K562 (cell line): ENCODE measurements around the gene MRPS6. TPM values are rescaled to one million over a fixed set of nuclear protein-coding genes. Genes with fewer than 3 reads are reported as not detected.
A peak's percentile ranks its signal among the peaks of the same experiment; 100 is the strongest.

ENCODE experiments used
- CREM ChIP-seq: IDR thresholded peaks from 2 replicates; pipeline ENCODE4 v1.6.1; 2014; ENCODE audit warnings: antibody characterized with exemption, low read depth
- ELF4 ChIP-seq: fragments of 450-650 bp; formaldehyde crosslinking; IDR thresholded peaks from 2 replicates; pipeline ENCODE4 v1.4.0; 2022; ENCODE audit warnings: missing genetic modification characterization
- PYGO2 ChIP-seq: fragments of 450-650 bp; IDR thresholded peaks from 2 replicates; pipeline ENCODE4 v1.6.1; 2016; ENCODE audit warnings: mild to moderate bottlenecking, missing genetic modification characterization, moderate library complexity, missing compliant biosample characterization
- REST ChIP-seq, 2 experiments: fragments of 450-650 bp; formaldehyde crosslinking in 1 of 2; IDR thresholded peaks; 2 replicates each; pipeline versions ENCODE4 v1.4.0 to v1.6.1; 2014 to 2020; ENCODE audit warnings: mild to moderate bottlenecking in 2 of 2, borderline replicate concordance in 1 of 2, low read depth in 1 of 2
- SOX6 ChIP-seq: fragments of 450-650 bp; IDR thresholded peaks from 2 replicates; pipeline ENCODE4 v1.6.1; 2014; ENCODE audit warnings: mild to moderate bottlenecking
- TBL1XR1 ChIP-seq, 2 experiments: IDR thresholded peaks; 2 replicates each; pipeline ENCODE4 v1.6.1; 2012; ENCODE audit warnings: improper control_type of control experiment in 2 of 2, low read length in 2 of 2, mild to moderate bottlenecking in 1 of 2
- TBP ChIP-seq: optimal IDR thresholded peaks from 2 replicates; pipeline ENCODE3; 2011; ENCODE audit warnings: low read depth, low read length, improper control_type of control experiment
- TSC22D4 ChIP-seq: fragments of 450-650 bp; IDR thresholded peaks from 2 replicates; pipeline ENCODE4 v1.6.1; 2016; ENCODE audit warnings: missing genetic modification characterization, missing biosample characterization, control low read depth
- ZNF57 ChIP-seq: fragments of 450-650 bp; formaldehyde crosslinking; IDR thresholded peaks from 2 replicates; pipeline ENCODE4 v1.4.0; 2020; ENCODE audit warnings: mild to moderate bottlenecking, moderate library complexity
- ZNF609 ChIP-seq: sonication (generic); formaldehyde crosslinking; IDR thresholded peaks from 2 replicates; pipeline ENCODE4 v1.8.1; 2023; ENCODE audit warnings: missing genetic modification reagents, mild to moderate bottlenecking, borderline replicate concordance
- polyA plus RNA-seq, 8 experiments: library from polyadenylated mRNA; depleted of rRNA in 4 of 8; stranded (reverse) in 5 of 8; unstranded in 3 of 8; fragments of >200 nt; fragmentation: Nextera tagmentation in 2 of 8; fragmentation: Illumina TruSeq in 1 of 8; extraction: Ambion mirVana in 2 of 8; extraction: Trizol in 1 of 8; gene quantifications; 2 replicates each; pipeline versions ENCODE4 v1.2.1 to v1.2.3, GENCODE V29; 2011 to 2014; ENCODE audit warnings: inconsistent platforms in 1 of 8, missing spikeins in 1 of 8
- total RNA-seq, 7 experiments: library from RNA; depleted of rRNA in 6 of 7; stranded (reverse); fragments of >200 nt in 6 of 7; fragmentation: Illumina TruSeq in 2 of 7; extraction: Trizol in 2 of 7; gene quantifications; 2 replicates each; pipeline versions ENCODE4 v1.2.1 to v1.2.3, GENCODE V29; 2011 to 2021; ENCODE audit warnings: low replicate concordance in 1 of 7

Gene MRPS6
- total and polyA plus RNA-seq, 9 of the 15 experiments (the other 6 are each of a cell fraction or from before 2014, with no cell fraction given), result 26.1 to 72.0 (median 39.3) TPM

GRCh38 chr21:34110594-34111202 is 37.3 kb downstream of the MRPS6 start (continued):
- no peak for TF ChIP-seq ZNF57
- peak; percentile 83 for TF ChIP-seq PYGO2 (tag)
- TF ChIP-seq ZNF609 (CRISPR knock-in tag), result no peak
- TF ChIP-seq TBP, result peak; percentile 31
- peak; percentile 78 for TF ChIP-seq CREM
- peak in 1 of 2 experiments; percentile 88; a peak in 2 of 4 replicates for TF ChIP-seq TBL1XR1 (IDR thresholded peaks at IDR 0.05; ENCODE audit: low read length in 2 of 2)
- TF ChIP-seq SOX6, result peak; percentile 100
- TF ChIP-seq ELF4 (CRISPR knock-in tag), result peak; percentile 94; the same call in 1 of the 2 replicates
- TF ChIP-seq TSC22D4, result no peak
- TF ChIP-seq REST (IDR thresholded peaks at IDR 0.05; ENCODE audit: borderline replicate concordance), result peak; percentile 12; the same call in 1 of the 2 replicates
- TF ChIP-seq REST (CRISPR knock-in tag; IDR thresholded peaks at IDR 0.05; ENCODE audit: low read depth), result no peak
